ENCODE data around the gene WDR4.
A peak's percentile ranks its signal among the peaks of the same experiment; 100 is the strongest.

DNA sequence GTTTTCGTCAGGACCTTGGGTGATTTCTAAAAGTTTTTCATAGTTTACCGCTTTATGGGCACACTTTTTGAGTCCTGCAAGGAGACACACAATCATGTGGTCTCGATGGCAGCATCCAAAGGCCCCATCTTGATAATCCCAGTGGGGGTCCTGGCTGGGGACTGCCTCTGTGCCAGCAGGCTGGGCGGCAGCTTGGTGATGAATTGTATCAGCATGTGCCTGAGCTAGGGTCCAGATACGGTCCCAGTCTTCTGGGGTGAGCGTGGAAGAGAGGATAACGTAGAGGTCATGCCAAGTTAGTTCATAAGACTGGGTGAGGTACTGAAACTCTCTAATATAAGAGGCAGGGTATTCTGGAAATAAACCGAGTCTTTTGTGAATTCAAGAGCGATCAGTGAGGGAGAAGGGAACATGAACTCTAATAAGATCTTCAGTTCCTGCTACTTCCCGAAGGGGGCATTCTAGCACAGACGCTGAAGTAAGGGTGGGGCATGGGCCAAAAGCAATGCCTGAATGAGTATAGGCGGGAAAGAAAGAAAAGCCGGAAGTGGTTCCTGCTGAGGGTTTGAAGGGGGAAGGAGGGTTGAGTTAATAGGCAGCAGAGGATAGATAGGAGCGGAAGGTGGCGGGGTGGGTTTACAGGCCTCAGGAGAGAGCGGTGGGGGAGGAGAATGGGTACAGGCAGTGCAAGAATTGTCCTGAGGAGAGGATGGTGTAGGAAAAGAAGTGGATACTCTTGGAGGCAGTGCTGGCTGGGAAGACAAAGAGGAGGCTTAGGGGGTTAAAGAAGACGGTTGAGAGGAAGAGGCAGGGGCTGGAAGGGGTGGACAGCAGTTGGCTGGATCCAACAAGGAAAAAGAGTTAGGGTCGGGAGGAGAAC is 44.5 kb upstream of the WDR4 start:
- no peak for TF ChIP-seq POLR2A (IDR thresholded peaks at IDR 0.05; ENCODE audit: low read depth, low read length)
- TF ChIP-seq MAZ (IDR thresholded peaks at IDR 0.05; ENCODE audit: borderline replicate concordance, low read depth, low read length), result peak; percentile 26; the same call in 1 of the 2 replicates
- no peak for TF ChIP-seq RFX5 (IDR thresholded peaks at IDR 0.05; ENCODE audit: low read depth, low read length)
- TF ChIP-seq, protein P1, sequence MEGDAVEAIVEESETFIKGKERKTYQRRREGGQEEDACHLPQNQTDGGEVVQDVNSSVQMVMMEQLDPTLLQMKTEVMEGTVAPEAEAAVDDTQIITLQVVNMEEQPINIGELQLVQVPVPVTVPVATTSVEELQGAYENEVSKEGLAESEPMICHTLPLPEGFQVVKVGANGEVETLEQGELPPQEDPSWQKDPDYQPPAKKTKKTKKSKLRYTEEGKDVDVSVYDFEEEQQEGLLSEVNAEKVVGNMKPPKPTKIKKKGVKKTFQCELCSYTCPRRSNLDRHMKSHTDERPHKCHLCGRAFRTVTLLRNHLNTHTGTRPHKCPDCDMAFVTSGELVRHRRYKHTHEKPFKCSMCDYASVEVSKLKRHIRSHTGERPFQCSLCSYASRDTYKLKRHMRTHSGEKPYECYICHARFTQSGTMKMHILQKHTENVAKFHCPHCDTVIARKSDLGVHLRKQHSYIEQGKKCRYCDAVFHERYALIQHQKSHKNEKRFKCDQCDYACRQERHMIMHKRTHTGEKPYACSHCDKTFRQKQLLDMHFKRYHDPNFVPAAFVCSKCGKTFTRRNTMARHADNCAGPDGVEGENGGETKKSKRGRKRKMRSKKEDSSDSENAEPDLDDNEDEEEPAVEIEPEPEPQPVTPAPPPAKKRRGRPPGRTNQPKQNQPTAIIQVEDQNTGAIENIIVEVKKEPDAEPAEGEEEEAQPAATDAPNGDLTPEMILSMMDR (conservative IDR thresholded peaks at IDR 0.05; ENCODE audit: low read depth, low read length), result peak; percentile 93
- no peak for TF ChIP-seq BHLHE40 (IDR thresholded peaks at IDR 0.05; ENCODE audit: low read depth, low read length)
- TF ChIP-seq MAFK (IDR thresholded peaks at IDR 0.05; ENCODE audit: low read depth, low read length), result no peak
- TF ChIP-seq RAD21 (IDR thresholded peaks at IDR 0.05; ENCODE audit: low read length), result peak; percentile 94
- TF ChIP-seq CEBPB (IDR thresholded peaks at IDR 0.05; ENCODE audit: low read depth, low read length), result no peak
- TF ChIP-seq, protein P2, sequence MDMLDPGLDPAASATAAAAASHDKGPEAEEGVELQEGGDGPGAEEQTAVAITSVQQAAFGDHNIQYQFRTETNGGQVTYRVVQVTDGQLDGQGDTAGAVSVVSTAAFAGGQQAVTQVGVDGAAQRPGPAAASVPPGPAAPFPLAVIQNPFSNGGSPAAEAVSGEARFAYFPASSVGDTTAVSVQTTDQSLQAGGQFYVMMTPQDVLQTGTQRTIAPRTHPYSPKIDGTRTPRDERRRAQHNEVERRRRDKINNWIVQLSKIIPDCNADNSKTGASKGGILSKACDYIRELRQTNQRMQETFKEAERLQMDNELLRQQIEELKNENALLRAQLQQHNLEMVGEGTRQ (IDR thresholded peaks at IDR 0.05; ENCODE audit: low read depth, low read length), result no peak
- TF ChIP-seq NFE2L2 (IDR thresholded peaks at IDR 0.05; ENCODE audit: low read depth, low read length), result no peak
